AG09319 (cell line): ENCODE measurements around the gene PXDN.

ENCODE experiments used
- DNase-seq: peaks from one replicate; pipeline ENCODE4 v3.0.0-alpha.2; 2010; ENCODE audit warnings: low read depth; ENCODE audit errors: extremely low read depth
- TF ChIP-seq, protein P1 (sequence below): IDR thresholded peaks from 2 replicates; pipeline ENCODE4 v1.5.1; 2011; ENCODE audit warnings: low read depth, mild to moderate bottlenecking, inconsistent platforms, low read length, moderate library complexity

Gene PXDN

DNA sequence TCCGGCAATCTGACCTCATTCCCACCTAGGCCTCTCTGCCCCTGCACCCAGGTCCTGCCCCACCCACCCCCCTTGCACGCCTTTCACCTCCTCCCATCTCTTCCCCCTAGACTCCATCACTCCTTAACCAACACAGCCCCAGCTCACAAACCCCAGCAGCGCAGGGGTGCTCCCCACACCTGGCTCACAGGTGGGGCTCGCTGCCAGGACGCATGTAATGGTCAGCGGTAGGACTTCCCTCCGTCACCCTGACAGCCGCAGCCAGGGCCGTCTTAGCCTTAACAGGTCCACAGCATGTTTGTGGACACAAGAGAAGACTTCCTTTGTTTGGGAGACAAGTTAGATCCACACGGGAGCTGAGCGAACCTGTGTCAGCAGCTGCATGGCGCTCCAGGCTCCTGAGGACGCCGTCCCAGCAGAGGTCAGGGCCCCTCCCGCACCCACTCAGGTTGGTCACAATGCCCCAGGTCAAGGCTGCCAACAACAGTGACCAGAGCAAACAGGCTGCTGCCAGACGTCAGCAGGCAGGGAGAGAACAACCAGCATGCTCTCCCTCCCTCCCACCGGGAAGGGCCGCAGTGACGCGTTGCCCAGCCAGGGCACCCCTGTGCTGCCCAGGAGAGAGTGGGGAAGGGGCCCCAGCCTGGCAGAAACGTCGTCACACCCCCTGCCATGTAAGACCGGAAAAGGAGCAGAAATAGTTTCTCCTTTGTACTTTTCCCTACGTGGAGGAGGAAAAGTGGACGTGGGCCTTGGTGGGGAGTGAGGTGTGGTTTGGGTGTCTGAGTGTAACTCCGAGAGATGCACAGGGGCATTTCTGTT lies 68.0 kb downstream of the PXDN start:
- TF ChIP-seq, protein P1, sequence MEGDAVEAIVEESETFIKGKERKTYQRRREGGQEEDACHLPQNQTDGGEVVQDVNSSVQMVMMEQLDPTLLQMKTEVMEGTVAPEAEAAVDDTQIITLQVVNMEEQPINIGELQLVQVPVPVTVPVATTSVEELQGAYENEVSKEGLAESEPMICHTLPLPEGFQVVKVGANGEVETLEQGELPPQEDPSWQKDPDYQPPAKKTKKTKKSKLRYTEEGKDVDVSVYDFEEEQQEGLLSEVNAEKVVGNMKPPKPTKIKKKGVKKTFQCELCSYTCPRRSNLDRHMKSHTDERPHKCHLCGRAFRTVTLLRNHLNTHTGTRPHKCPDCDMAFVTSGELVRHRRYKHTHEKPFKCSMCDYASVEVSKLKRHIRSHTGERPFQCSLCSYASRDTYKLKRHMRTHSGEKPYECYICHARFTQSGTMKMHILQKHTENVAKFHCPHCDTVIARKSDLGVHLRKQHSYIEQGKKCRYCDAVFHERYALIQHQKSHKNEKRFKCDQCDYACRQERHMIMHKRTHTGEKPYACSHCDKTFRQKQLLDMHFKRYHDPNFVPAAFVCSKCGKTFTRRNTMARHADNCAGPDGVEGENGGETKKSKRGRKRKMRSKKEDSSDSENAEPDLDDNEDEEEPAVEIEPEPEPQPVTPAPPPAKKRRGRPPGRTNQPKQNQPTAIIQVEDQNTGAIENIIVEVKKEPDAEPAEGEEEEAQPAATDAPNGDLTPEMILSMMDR, result no peak
- DNase-seq, result no peak

DNA sequence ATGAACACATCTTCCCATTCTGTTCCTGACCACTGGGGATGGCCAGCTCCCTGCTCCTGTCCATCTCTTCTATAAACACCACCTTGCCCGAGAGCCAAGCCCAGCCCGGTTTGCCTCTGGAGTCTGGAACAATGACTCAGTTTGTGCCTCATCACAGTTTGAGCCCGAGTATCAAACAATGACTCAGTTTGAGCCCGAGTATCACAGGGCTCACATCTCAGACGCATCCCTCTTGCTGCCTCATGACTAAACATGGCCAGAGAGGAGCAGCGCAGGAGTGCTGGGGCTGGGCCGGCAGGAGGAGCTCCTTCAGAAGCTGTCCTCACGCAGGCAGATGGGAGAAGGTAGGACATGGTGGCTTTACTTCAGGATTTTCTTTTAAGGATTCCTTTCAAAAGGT lies 68.7 kb downstream of the PXDN start:
- DNase-seq, result peak; percentile 44
- TF ChIP-seq, protein P1, result peak; percentile 55

DNA sequence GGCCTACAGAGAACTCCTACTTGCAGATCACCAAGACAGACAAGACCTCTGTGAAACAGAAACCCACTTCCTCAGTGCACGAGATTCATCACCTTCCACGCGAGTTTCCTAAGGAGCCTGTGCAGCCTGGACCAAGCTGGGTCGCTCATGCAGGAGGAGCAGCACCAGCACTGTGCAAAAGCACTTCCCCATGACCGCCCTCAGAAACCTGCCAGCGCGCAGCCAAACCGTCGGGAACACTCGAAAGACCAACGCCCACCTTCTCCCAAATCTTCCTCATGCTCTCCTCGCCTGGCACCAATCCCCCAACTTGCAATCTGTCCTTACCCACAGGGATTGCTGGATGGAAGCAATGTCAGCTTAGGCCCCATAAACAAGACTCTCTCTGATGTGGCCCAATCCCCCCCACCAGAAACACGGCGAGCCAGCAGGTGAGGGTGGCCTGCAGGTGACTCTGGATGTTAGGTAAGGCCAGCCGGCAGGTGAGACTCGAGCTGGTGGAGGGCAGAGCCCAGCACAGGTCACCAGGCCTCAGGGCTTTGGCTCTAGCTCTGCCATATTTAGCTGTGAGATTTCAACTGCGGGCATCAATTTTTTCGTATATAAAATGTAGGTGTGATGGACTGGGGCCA lies 69.4 kb downstream of the PXDN start:
- no peak for DNase-seq
- TF ChIP-seq, protein P1, result no peak

DNA sequence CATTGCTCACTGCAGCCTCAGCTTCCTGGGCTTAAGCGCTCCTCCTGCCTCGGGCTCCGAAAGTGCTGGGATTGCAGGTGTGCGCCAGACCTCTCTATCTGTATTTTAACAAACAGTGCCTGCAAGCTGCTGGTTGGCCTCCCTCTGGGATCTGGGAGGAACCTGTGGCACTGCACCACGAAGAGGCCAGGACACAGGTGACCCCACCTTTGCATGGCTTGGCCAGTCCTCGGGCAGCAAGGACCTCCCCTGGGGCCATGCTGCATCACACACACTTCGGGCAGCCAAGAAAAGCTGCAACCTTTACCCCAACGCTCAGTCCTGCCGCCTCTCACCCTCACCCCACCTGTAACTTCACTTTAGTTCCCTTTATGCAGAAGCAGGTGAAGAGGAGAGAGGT lies 70.0 kb downstream of the PXDN start:
- no peak for DNase-seq
- TF ChIP-seq, protein P1, result no peak

DNA sequence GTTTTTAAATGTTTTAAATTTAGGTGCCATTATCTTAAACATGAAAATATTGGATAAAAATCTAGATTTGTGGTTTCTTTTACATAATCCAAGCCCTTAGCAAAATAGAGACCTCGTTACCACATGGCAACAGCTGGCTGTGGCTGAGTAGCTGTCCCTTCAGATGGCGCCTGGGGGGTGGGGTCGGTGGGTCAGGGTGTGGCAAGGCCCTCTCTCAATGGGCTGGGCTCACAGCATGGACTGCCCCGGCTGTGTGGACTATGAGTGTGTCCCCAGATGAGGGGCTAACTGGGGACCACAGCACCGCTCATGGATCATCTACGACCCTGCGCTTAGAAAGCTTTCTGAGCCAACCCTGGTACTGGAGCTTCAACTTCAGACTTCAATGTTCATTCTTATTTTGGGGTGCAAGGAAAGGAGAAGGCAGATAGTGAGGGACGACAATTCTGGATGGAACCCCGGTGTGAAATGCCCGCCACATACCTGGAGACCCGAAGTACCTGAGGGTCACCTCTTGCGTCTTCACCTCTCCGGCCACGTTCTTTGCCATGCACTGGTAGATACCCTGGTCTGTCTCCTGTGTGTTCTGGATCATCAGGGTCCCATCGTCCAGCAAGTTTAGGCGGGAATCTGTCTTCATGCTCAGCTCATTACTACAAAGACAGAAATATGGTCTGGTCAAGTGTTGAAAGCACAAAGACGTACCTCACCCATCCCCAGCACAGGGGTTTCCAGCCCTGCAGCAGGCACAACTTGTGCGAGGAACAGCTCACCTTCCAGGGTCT lies 71.0 kb downstream of the PXDN start:
- TF ChIP-seq, protein P1, result no peak
- DNase-seq, result no peak

DNA sequence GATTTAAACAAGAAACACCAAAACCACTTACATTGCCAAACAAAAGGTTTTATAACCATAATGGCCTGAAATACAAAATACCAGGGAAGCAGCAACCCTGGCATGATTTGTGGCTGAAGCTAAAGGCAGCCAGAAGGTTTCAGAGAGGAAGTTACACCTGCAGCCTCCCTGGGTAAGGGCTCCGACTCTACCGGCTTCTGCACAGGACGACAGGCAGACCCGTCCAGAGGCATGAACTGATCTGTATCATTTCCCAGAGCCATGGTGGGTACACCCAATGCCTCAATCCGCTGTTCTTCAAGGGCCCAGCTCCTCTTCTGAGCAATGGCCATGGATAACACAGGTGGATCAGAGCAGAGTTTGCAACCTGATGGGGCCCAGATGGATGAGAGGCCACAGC lies 71.6 kb downstream of the PXDN start:
- DNase-seq, result no peak
- TF ChIP-seq, protein P1, result no peak

DNA sequence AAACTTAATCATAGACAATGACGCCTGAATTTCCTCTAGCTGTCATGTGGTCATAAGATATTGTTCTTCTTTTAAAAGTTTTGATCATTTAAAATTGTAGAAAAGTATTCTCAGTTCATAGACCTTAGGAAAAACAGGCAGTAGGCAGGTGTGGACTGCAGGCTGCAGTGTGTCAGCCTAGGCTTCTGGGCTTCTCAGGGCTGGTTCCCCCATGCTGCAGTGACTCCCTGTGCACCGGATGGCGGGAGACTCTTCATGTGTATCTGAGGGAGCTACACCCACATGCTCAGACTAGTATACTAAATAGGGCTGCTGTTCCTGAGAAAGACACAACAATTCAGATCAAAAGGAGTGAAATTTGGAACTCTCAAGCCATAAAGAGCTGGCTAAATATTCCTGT lies 72.4 kb downstream of the PXDN start:
- DNase-seq, result no peak
- TF ChIP-seq, protein P1, result no peak
